SK-N-MC (cell line): ENCODE measurements around the gene AHDC1.
A peak's percentile ranks its signal among the peaks of the same experiment; 100 is the strongest.

Experiments used
- DNase-seq: peaks from one replicate; pipeline ENCODE4 v3.0.0-alpha.2; 2011; ENCODE audit warnings: low read depth, low spot score
- H3K27ac ChIP-seq: fragments of 200-600 bp; sonication (generic); 2 replicates; pipeline ENCODE4 v1.5.1; 2016; ENCODE audit warnings: mixed run types
- H3K36me3 ChIP-seq: fragments of 200-600 bp; sonication (generic); 2 replicates; pipeline ENCODE4 v1.6.1; 2017; ENCODE audit warnings: antibody characterized with exemption, low read length, mixed read lengths; ENCODE audit not compliant: insufficient read depth
- H3K4me3 ChIP-seq: fragments of 200-600 bp; sonication (generic); 2 replicates; pipeline ENCODE4 v1.5.1; 2016
- H3K9ac ChIP-seq: fragments of 200-600 bp; sonication (generic); 2 replicates; pipeline ENCODE4 v1.8.0; 2017; ENCODE audit warnings: mixed run types, mixed read lengths; ENCODE audit not compliant: insufficient read length
- H3K9me3 ChIP-seq: fragments of 200-600 bp; sonication (generic); 2 replicates; pipeline ENCODE4 v1.6.1; 2017; ENCODE audit warnings: low read depth, mild to moderate bottlenecking, antibody characterized with exemption, low read length, moderate library complexity, mixed read lengths
- EZH2 ChIP-seq: fragments of 200-600 bp; sonication (generic); IDR thresholded peaks from one replicate; pipeline ENCODE4 v1.6.1; 2017; ENCODE audit warnings: antibody characterized with exemption
- FOXP2 ChIP-seq: optimal IDR thresholded peaks from 2 replicates; pipeline ENCODE3; 2011; ENCODE audit warnings: mild to moderate bottlenecking, moderate library complexity; ENCODE audit not compliant: insufficient read depth; ENCODE audit errors: extremely low read length, control extremely low read depth
- POLR2AphosphoS5 ChIP-seq: IDR thresholded peaks from 2 replicates; pipeline ENCODE4 v1.6.1; 2012; ENCODE audit warnings: mild to moderate bottlenecking, low read depth, low read length, borderline replicate concordance

The AHDC1 gene

GRCh38 chr1:27602462-27603308 lies 1.3 kb downstream of the AHDC1 start:
- H3K27ac ChIP-seq, result peak overlapping the region; percentile 75
- no peaks in the 10 kb centered on the region for H3K36me3 ChIP-seq
- peak overlapping the region; percentile 80 for H3K9ac ChIP-seq
- peak overlapping the region; percentile 94 for H3K4me3 ChIP-seq
- no peak for TF ChIP-seq EZH2
- no peak for TF ChIP-seq POLR2AphosphoS5
- H3K9me3 ChIP-seq, result no peaks in the 10 kb centered on the region
- DNase-seq, result no peak

- no peaks in the 10 kb centered on the region for H3K9me3 ChIP-seq
- peak overlapping the region; percentile 94 for H3K4me3 ChIP-seq
- TF ChIP-seq FOXP2, result no peak
- TF ChIP-seq POLR2AphosphoS5, result no peak
- no peak for TF ChIP-seq EZH2
- no peaks in the 10 kb centered on the region for H3K36me3 ChIP-seq
- peak overlapping the region; percentile 75 for H3K27ac ChIP-seq
- no peak for DNase-seq
- H3K9ac ChIP-seq, result peak overlapping the region; percentile 56
Measured at GRCh38 chr1:27601771-27602461, 2.0 kb downstream of the AHDC1 start.

GRCh38 chr1:27601321-27601770 lies 2.6 kb downstream of the AHDC1 start:
- Histone ChIP-seq H3K9ac (peak overlapping the region; percentile 56), H3K36me3 (no peaks in the 10 kb centered on the region), H3K9me3 (no peaks in the 10 kb centered on the region), H3K4me3 (peak overlapping the region; percentile 94), H3K27ac (peak overlapping the region; percentile 75)
- no peak for TF ChIP-seq FOXP2
- no peak for TF ChIP-seq POLR2AphosphoS5
- no peak for TF ChIP-seq EZH2
- DNase-seq, result no peak

GRCh38 chr1:27600498-27601175 lies 3.3 kb downstream of the AHDC1 start:
- Histone ChIP-seq H3K9ac (no peak overlapping the region), H3K4me3 (peak overlapping the region; percentile 94), H3K36me3 (no peaks in the 10 kb centered on the region), H3K9me3 (no peaks in the 10 kb centered on the region), H3K27ac (peak overlapping the region; percentile 75)
- no peak for TF ChIP-seq FOXP2
- no peak for TF ChIP-seq POLR2AphosphoS5
- no peak for TF ChIP-seq EZH2
- no peak for DNase-seq

- TF ChIP-seq POLR2AphosphoS5 (no peak), FOXP2 (no peak), EZH2 (no peak)
- H3K27ac ChIP-seq, result peak overlapping the region; percentile 54
- peak overlapping the region; percentile 59 for H3K4me3 ChIP-seq
- no peaks in the 10 kb centered on the region for H3K9me3 ChIP-seq
- no peaks in the 10 kb centered on the region for H3K36me3 ChIP-seq
- no peak for DNase-seq
- H3K9ac ChIP-seq, result no peak overlapping the region
Measured at GRCh38 chr1:27599605-27600497, 4.1 kb downstream of the AHDC1 start.

- Histone ChIP-seq H3K9ac (no peak overlapping the region), H3K27ac (peak overlapping the region; percentile 54; the same call in 1 of the 2 replicates), H3K4me3 (peak overlapping the region; percentile 59), H3K9me3 (no peaks in the 10 kb centered on the region), H3K36me3 (no peaks in the 10 kb centered on the region)
- TF ChIP-seq EZH2 (no peak), POLR2AphosphoS5 (no peak), FOXP2 (no peak)
- DNase-seq, result no peak
Measured at GRCh38 chr1:27598902-27599528, 4.9 kb downstream of the AHDC1 start.

GRCh38 chr1:27598295-27598687 lies 5.7 kb downstream of the AHDC1 start:
- Histone ChIP-seq H3K4me3 (peak overlapping the region; percentile 27), H3K27ac (peak overlapping the region; percentile 63; the same call in 1 of the 2 replicates), H3K9me3 (no peaks in the 10 kb centered on the region), H3K36me3 (no peaks in the 10 kb centered on the region), H3K9ac (no peak overlapping the region)
- TF ChIP-seq EZH2, result no peak
- no peak for TF ChIP-seq FOXP2
- TF ChIP-seq POLR2AphosphoS5, result no peak
- no peak for DNase-seq
